ENCODE results near the gene ADAMTS3.

GRCh38 chr4:72326692-72327632, 242.1 kb downstream of the ADAMTS3 start:
- TF ChIP-seq YY1 (IDR thresholded peaks at IDR 0.05; ENCODE audit: insufficient read depth, insufficient read length): no peak
- no peak for TF ChIP-seq ZNF274 (IDR thresholded peaks at IDR 0.05; ENCODE audit: low read depth, low read length)
